Activated T-cell treated with anti-CD3 and anti-CD28 coated beads, Interleukin-2, amount 50 U/mL, for 48 hours (primary cell): Measurements from ENCODE around the gene MEX3A.

ENCODE experiments used
- DNase-seq, 2 experiments: peaks; one replicate each; pipeline ENCODE4 v3.0.0-alpha.2; 2020

MEX3A gene

DNA sequence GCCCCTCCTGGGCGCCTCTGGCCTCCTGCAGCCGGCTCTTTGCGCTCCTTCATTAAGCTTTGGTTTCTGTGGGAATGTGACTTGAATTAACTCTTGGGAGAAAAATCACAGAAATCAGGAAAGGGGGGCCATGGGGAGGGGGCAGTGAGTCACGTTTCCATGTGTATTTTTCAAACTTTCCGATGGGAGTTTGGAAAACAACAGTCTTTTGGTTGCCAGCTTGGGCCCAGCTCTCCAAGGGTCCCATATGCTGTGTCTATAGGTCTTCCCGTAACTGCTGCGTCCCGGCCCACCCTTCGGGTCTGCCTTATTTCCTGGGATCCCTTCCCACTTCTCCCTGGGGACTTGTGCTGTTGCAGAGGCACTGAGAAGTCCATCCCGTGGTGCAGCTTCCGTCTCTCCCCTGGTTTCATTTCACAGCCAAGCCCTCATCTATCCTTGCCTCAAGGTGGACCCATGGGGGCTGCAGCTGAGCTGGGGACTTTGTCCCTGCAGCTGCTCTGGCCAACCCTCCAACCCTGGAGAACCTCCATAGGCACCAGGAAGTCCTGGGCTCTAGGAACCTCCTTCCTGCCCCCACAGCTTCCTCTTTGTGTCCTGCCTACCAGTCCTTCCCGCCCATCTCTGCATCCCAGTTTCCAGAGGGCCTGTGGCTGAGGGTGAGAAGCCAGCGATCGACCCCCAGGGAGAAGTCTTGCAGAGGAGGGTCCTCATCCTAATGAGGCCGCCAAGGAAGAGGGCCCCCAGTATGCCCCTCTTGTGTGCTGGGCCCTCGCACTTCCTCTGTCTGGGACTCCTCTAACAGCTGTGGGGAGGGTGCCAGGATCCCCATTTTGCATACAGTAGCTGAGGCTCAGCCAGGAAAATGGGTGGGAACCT lies 20.6 kb upstream of the MEX3A start:
- DNase-seq: no peak

DNA sequence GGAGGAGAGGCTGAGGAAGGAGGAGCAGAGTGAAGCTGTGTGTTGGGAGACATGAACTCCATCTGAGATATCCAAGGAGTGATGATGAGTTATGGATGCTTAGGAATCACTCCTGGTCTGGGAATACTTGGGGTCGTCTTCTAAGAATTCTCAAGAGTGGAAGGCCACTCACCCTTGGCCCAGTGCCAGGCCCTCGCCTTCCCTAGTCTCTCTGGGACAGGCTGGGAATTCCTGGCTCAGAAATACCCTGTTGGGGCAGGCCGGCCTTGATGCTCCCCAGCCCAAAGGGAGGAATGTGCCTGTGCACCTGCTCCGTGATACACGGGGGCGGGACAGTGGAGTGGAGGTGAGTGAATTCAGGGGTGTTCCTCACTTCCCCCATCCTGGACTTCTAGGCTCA lies 19.6 kb upstream of the MEX3A start:
- no peak for DNase-seq

DNA sequence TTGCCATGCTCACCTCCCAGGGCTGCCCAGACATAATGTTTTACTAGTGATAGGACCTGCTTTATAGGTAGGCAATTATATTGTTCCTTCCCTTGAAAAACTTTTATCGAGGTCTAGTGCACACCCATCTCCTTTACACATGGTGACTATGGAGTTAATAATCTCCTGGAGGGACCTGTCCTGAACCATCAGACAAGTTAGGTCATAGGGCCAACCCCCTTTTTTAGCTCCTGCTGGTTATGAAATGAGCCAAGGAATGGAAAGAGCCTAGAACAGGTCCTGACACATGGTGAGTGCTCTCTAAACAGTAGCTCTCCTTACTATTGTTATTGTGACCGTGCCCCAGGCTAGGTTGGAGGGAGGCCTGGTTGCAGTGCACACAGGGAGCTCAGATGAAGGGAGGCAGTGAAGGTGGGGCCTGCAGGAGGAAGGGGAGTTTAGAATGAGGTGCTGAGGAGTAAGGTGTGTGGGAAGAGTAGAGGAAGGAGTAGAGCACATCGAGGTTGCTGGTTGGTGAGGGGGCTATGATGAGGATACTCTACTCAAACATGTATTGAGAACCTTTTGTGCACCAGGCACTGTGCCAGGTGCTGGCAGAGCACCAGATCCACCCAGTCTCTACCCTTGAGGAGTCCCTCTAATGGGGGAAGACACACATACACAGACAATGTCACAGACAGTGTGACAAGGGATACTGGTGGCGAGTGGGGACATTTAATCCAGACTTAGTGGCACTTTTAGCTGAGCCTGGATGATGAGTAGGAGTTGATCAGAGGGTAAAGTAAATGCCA lies 18.1 kb upstream of the MEX3A start:
- peak in 1 of 2 experiments; percentile 39 for DNase-seq

GRCh38 chr1:156099282-156099681 lies 17.0 kb upstream of the MEX3A start:
- DNase-seq: no peak

DNA sequence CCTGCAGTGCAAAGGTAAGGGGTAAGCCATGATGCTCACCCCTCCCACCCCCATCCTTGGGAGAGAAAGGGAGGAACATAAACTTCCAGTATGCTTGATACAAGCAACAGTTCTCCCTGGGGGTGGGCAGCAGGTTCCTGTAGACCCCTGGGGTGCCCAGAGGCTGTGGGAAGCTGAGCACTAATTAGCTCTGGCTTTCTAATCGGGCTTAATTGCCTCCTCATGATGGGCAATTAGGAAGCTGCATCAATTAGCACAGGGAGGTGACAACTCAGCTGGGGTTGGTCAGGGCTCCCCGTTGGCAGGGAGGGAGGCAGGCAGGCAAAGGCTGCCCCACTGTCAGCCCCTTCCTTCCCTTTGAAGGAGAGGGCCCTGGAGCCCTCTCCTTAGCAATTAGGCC lies 16.5 kb upstream of the MEX3A start:
- DNase-seq: no peak

DNA sequence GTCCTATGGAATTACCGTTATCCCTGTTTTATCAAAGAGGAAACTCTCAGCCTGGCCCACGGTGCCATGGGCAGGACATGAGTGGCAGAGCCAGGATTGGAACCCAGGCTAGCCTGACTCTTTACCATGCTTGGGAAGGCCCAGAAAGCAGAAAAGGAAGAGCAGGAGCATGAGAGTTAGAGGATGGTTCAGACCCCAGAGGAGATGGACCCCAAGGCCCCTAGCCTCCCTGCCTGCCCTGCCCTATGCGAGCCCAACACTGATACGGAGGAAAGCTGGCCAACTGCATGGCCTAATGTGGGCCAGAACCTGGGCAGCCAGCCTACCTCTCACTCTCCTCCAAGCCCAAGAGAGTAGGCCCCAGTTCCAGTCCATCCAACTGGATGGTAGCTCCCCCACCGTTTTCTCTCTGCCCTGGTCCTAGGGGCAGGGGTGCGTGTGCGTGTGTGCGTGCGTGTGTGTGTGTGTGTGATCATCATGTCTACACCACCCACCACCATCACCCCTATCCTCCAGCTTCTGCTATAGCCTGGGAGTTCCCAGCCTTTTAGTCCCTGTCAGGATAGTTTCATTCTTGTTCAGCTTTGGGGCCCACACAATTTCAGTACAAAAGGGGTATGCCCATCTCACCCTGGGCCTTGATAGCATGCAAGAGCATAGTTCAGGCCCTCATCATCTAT lies 15.4 kb upstream of the MEX3A start:
- DNase-seq: peak; percentile 73 to 77

DNA sequence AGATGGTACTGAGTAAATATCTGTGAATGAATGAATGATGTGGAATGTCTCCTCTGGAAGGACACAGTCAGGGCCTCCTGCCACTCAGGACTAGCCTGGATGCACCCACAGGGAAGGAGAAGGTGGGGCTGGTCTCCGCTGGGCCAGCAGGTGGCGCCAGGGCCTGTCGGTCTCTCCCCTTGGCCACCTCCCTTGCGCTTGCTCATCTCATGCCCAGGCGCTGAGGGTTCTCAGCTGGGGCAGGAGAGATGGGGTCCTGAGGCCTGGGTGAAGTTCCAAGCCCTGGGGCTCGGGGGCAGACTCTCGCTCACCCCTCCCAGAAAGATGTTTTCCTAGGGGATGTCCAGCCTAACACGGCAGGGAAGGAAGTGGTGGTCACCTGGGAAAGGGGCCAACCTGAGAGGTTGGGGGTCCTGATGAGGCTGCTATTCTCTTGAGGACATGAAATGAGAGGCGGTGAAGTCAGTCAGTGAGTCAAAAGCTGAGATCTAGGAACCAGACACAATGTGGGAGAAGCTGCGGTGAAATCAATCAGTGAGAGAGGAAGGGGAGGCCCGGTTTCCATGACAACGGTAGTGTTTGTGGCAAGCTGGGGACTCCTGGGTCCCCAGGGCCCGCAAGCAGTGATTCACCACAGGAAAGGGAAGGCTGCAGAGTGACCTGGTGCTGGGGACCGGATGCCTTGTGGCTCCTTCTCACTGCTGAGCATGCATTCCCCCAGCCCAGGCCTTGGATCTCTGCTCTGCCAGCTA lies 14.6 kb upstream of the MEX3A start:
- peak; percentile 94 to 95 for DNase-seq

DNA sequence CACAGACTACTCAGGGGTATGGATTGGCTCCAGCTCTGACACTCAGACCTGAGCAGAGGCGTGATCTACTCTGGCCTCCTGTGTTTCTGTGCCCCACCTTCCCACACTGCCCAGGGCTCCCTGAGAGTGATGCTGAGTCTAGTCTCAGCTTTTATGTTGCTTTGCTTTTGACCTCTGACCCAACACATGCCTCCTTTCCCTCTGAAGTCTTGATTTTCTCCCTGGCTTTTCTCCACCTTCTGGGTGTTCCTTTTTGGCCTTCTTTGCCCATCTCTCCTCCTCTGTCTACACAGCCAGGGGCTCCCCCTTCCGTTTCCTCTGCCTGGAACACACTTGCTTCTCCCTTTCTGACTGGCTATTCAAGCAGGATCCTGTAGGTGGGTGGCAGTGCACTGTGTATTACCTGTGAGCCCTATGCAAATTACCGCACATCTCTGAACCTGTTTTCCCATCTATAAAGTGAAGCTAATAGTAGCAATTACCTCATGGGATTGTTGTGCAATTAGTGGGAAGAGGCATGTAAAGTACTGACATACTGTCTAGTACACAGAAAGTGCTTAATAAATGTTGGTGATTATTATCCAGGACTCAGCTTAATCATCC lies 13.7 kb upstream of the MEX3A start:
- peak; percentile 54 to 60 for DNase-seq

DNA sequence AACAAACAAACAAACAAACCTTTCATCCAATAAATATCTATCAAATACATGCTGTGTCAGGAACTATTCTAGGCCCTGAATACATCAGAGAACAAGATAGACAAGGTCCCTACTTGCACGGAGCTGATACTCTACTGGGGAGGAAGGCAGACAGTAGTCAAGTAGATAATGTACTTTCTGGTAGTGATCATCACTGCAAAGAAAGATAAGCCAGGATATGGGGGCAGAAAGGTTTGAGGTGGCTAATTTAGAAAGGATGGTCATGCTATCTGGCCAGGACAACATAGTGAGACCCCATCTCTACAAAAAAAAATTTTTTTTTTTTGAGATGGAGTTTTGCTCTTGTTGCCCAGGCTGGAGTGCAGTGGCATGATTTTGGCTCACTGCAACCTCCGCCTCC lies 9.3 kb upstream of the MEX3A start:
- DNase-seq: no peak

DNA sequence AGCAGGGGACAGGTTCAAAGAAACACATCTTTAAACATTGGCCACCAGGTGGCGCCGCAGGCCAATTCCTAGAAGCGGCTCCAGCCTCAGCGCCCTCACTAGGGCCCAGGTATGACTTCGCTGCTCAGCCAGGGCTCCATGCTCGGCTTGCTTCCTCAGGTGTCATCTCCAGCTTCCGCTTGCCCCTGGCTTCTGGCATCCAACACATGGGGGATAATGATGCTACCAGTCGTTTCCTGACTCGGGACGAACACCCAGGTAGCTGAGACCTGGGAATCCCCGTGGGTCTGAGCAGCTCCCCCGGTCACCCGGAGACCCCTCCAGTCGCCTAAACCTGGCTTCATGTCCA lies 8.5 kb upstream of the MEX3A start:
- DNase-seq: peak; percentile 93 to 94

DNA sequence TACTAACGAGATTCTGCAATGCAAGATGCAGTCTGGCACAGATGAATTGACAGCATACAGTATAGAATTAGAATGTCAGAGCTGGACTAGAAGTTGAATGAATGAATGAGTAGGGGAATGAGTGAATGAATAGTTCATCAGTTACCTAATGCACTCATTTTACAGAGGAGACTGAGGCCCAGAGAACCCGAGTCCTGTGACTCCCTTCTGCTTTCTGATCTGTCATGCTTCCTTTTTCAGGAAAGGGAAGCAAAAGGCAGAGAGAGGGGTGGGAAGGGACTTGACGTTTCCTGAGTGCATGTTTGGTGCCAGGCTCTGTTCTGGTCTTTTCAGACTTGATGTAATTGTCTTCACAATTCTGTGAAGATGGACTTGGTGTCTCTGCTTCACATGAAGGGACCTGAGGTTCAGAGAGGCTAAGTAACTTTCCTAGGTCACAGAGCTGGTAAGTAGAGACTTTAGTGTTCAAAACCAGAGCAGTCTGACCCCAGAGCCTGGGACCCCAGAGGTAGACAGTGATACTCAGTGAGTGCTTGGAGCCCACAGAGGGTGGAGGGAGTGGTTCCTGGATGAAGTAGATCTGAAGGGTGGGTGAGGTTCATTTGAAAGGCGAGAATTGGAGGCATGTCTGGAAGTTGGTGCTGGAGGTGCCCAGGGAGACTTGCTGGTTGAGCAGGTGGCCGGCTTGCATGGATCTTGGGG lies 8.0 kb upstream of the MEX3A start:
- DNase-seq: no peak

DNA sequence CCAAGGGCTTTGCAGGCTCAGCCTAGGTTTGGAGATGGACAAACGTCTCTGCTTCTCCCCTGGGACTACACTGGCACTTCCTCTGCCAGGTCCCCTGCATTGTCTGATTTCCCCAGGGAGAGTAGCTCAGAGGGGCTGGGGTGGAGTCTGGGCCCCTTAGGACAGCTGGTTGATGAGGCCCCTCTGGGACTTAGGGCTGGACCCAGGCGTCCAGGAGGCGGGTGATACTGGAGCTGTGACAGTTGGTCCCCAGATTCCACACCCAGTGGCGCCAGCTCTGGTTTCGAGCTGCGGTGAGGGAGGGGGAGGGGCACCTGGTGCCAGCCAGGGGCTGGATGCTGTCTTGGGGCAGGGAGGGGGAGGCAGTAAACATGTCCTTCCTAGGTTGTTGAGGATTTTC lies 7.4 kb upstream of the MEX3A start:
- DNase-seq: no peak

DNA sequence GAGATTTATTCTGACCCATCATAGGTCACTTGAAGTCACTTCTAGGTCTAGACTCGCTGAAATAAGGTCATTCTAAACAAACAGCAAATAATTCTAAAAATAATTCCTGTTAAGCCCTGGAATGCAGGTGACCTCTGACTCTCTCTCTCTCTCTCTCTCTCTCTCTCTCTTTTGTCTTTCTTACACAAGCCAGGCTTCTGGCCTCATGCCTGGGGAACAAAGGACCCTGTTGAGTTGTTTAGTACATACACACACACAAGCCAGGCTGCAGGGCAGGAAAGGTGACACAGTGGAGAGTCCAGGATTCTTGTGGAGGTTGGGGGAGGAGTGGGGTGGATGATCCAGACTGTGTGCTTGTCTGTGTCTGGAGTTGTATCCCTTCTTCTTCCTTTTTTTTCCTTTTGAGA lies 4.0 kb upstream of the MEX3A start:
- DNase-seq: no peak

DNA sequence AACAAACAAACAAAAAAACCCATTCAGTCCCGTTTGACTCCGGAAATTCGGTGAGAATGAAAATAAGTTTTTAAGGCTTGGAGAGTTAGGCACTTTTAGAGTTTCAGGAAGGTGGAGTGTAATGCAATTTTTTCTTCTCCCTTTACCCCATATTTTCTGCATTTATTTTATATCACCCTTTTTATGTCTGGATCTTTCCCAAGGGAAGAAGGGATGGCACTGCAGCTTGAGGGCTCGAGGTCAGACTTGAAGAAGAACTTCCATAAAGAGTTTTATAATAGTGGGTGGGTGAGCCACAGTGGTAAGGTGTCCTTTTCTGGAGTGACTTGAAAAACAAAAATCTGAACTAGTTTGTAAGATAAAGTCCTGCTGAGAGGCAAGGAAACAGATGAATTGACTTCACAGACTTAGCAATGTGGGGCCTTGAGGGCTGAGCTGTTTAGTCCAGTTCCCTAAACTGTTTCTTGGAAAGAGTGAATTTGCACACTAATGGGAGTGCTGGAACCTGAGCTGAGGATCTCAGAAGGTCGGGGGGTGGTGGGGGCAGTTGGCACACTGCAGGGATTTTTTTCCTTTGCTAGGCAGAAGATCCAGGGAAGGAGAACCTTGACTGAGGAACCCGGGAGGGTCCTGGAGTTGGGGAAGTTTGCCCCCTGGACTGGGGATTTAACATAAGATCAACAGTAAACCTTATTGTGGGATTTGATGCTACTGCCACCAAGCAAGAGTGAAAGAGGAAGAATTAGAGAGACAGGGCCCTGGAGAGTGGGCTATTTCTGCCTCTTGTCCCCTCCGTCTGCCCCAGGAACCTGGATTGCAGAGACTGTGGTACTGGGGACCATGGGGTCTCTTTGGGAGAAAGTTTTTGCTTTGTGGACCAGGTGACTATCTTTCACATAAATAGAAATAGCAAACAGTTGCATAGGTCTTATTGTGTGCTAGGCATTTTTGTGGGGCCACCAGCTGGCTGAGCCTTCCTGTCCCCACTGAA lies 1.8 kb upstream of the MEX3A start:
- DNase-seq: no peak

DNA sequence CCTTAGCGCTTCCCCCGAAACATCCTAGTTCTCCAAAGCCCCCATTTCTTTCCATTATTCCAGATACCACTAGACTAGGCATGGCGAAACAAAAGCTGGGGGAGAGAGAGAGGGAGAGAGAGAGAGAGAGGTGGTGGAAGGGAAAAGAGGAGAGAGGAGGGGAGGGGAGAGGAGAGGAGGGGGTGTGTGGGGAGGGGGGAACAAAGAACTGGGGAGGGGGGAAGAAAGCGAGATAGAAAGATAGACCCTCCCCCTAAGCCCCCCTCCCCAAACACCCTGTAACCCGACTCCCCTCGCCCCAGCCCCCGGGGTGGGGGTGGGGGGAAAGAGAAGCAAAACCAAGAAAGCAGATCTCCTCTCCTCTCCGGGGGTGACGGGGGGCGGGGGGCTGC lies 352 bp downstream of the MEX3A start:
- no peak for DNase-seq

GRCh38 chr1:156081180-156081916 lies 917 bp downstream of the MEX3A start:
- no peak for DNase-seq

- DNase-seq: no peak
These were observed 1.4 kb downstream of the MEX3A start for GRCh38 chr1:156080863-156081179.

DNA sequence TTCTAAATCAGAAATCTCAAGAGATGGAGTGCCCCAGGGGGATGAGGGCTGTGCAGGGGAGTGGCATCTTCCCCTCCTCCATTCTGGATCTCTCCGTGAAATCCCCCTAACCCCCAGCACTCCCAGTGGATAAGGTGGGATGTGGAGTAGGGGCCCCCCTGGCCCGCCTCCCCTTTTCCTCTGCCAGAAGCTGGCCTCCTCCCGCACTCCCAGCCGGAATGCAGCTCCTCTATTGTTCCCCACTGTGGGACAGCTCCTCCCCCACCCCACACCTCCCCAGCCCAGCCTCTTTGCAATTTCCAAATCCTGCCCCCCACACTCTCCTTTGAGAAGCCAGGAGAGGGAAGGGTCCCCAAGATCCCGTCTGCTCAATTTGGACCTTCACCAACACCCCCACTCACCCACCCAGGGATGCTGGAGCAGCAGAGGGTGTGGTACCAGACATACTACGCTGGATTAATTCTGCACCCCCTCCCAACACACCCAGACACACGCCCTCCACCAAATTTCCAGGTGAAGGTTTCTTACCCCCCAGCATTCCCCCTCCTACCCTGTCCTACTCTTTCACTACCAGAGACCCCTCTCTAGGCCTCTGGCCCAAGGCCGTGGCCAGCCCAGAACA lies 1.9 kb downstream of the MEX3A start:
- DNase-seq: no peak

- DNase-seq: no peak
These were observed 2.5 kb downstream of the MEX3A start for GRCh38 chr1:156079762-156080161.

DNA sequence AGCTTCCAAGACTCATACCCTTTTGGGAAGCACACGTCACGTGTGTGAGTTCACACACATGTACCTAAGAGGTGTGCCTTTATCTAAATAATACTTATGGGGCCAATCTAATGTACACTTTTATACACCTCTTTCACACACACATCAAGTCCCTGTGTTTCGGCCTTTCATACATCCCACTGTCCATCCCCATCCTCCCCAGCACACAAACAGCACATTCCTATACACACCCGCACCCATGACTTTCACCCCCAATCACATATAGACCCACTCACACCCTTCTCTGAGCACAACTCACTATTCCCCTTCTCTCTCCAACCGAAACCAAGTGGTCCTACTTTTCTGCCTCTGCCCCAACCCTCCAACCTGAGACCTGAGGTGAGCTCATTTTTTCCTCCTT lies 3.5 kb downstream of the MEX3A start:
- no peak for DNase-seq
